Gastroesophageal sphincter (tissue), 4 donors: ENCODE measurements around the gene SYNGR1. TPM values are rescaled to one million over a fixed set of nuclear protein-coding genes. Genes with fewer than 3 reads are reported as not detected.

Experiments used
- ATAC-seq: fragments of 150-250 bp; one replicate; pipeline ENCODE4 v1.9.1; 2016; ENCODE audit warnings: mild to moderate bottlenecking, moderate library complexity
- H3K27ac ChIP-seq, 4 donors: fragments of 200-600 bp; sonication (generic) in 3 of 4; 1 replicate in 3 of 4; 2 replicates in 1 of 4; pipeline ENCODE4 v1.5.1; 2016 to 2019
- H3K27me3 ChIP-seq: fragments of 200-600 bp; sonication (generic); one replicate; pipeline ENCODE4 v1.5.1; 2019
- H3K36me3 ChIP-seq, 2 donors: fragments of 200-600 bp; sonication (generic); one replicate each; pipeline ENCODE4 v1.5.1; 2019; ENCODE audit warnings: control low read depth in 1 of 2
- H3K4me1 ChIP-seq, 3 donors: fragments of 200-600 bp; sonication (generic); 1 replicate in 2 of 3; 2 replicates in 1 of 3; pipeline ENCODE4 v1.5.1; 2016 to 2019; ENCODE audit warnings: control low read depth in 2 of 3
- H3K4me3 ChIP-seq, 2 donors: fragments of 200-600 bp; sonication (generic); one replicate each; pipeline ENCODE4 v1.5.1; 2019; ENCODE audit warnings: mild to moderate bottlenecking in 1 of 2, moderate library complexity in 1 of 2
- H3K9me3 ChIP-seq, 3 donors: fragments of 200-600 bp; sonication (generic); one replicate each; pipeline ENCODE4 v1.5.1; 2017 to 2019; ENCODE audit warnings: control low read depth in 2 of 3
- CTCF ChIP-seq, 4 experiments: fragments of 200-600 bp in 2 of 4; fragments of 450-650 bp in 2 of 4; sonication (generic) in 1 of 4; IDR thresholded peaks; one replicate each; pipeline ENCODE4 v1.5.1; 2017 to 2019; ENCODE audit warnings: antibody characterized with exemption in 4 of 4, mild to moderate bottlenecking in 2 of 4, moderate library complexity in 2 of 4
- EP300 ChIP-seq: sonication (generic); formaldehyde crosslinking; IDR thresholded peaks from one replicate; pipeline ENCODE4 v1.6.1; 2017; ENCODE audit warnings: antibody characterized with exemption, mild to moderate bottlenecking
- POLR2A ChIP-seq, 2 donors: fragments of 450-650 bp; IDR thresholded peaks; one replicate each; pipeline ENCODE4 v1.6.1; 2017; ENCODE audit warnings: antibody characterized with exemption in 2 of 2, mild to moderate bottlenecking in 2 of 2, moderate library complexity in 1 of 2
- POLR2AphosphoS5 ChIP-seq: sonication (generic); formaldehyde crosslinking; IDR thresholded peaks from one replicate; pipeline ENCODE4 v1.6.1; 2017; ENCODE audit warnings: antibody characterized with exemption
- WGBS, 2 donors: methylation state at CpG; one replicate each; pipeline ENCODE4 v1.1.5; 2018; ENCODE audit warnings: low coverage in 1 of 2; 5-methylcytosine and 5-hydroxymethylcytosine counted together
- total RNA-seq, 4 donors: library from RNA; depleted of rRNA; stranded (reverse); fragments of >200 nt; gene quantifications; one replicate each; pipeline ENCODE4 v1.1.0, GENCODE V29; 2016

Gene SYNGR1
- total RNA-seq, 4 donors from 2014 or later, result 13.3 to 34.2 (median 20.1) TPM

- 36 to 91% methylated on average over 2 to 11 of the region's 14 CpGs for whole genome bisulfite sequencing, 2 donors
- no peak overlapping the region for H3K27ac ChIP-seq
- ATAC-seq, result no peak
Observed at GRCh38 chr22:39381009-39381755, 31.4 kb downstream of the SYNGR1 start.

GRCh38 chr22:39381930-39382329 lies 32.1 kb downstream of the SYNGR1 start:
- no peaks in the 10 kb centered on the region for H3K9me3 ChIP-seq
- TF ChIP-seq POLR2A (IDR thresholded peaks at IDR 0.05), result no peak
- no peak for TF ChIP-seq POLR2AphosphoS5
- no peak for TF ChIP-seq CTCF (IDR thresholded peaks at IDR 0.05)
- no peak for TF ChIP-seq EP300
- peaks cover 0 to 40% of the 10 kb centered on the region in 2 donors for H3K36me3 ChIP-seq
- no peak overlapping the region for H3K4me3 ChIP-seq
- WGBS, 2 donors, result 94% methylated on average over 3 of the region's 8 CpGs; no CpG with 5 or more reads in 1 of the 2 donors
- no peak for ATAC-seq
- no peak overlapping the region for H3K27ac ChIP-seq
- no peaks in the 10 kb centered on the region for H3K4me1 ChIP-seq
- H3K27me3 ChIP-seq, result peaks cover 15% of the 10 kb centered on the region

More at GRCh38 chr22:39381009-39381755, 31.4 kb downstream of the SYNGR1 start:
- TF ChIP-seq CTCF (IDR thresholded peaks at IDR 0.05) (no peak), POLR2AphosphoS5 (no peak), POLR2A (IDR thresholded peaks at IDR 0.05) (no peak), EP300 (no peak)
- Histone ChIP-seq H3K9me3 (no peaks in the 10 kb centered on the region), H3K27me3 (peaks cover 15% of the 10 kb centered on the region), H3K36me3 (peaks cover 0 to 48% of the 10 kb centered on the region in 2 donors), H3K4me3 (no peak overlapping the region), H3K4me1 (no peaks in the 10 kb centered on the region)

- H3K4me3 ChIP-seq, result no peak overlapping the region
- peaks cover 15% of the 10 kb centered on the region for H3K27me3 ChIP-seq
- H3K27ac ChIP-seq, result no peak overlapping the region
- peaks cover 0 to 36% of the 10 kb centered on the region in 2 donors for H3K36me3 ChIP-seq
- no peak for ATAC-seq
- WGBS, 2 donors, result 87% methylated on average over 3 of the region's 5 CpGs; no CpG with 5 or more reads in 1 of the 2 donors
- H3K9me3 ChIP-seq, result no peaks in the 10 kb centered on the region
- TF ChIP-seq EP300 (no peak), POLR2AphosphoS5 (no peak), POLR2A (IDR thresholded peaks at IDR 0.05) (no peak)
- H3K4me1 ChIP-seq, result no peaks in the 10 kb centered on the region
Observed at GRCh38 chr22:39382410-39382809, 32.6 kb downstream of the SYNGR1 start.

- Histone ChIP-seq H3K9me3 (no peaks in the 10 kb centered on the region), H3K27ac (no peak overlapping the region), H3K4me3 (no peak overlapping the region), H3K27me3 (peaks cover 15% of the 10 kb centered on the region), H3K4me1 (peaks cover 0 to 11% (median 0%) of the 10 kb centered on the region in 3 donors), H3K36me3 (peaks cover 0 to 19% of the 10 kb centered on the region in 2 donors)
- TF ChIP-seq CTCF (IDR thresholded peaks at IDR 0.05) (no peak), EP300 (no peak), POLR2AphosphoS5 (no peak), POLR2A (IDR thresholded peaks at IDR 0.05) (no peak)
- 75 to 81% methylated on average over 2 to 3 of the region's 12 CpGs for WGBS, 2 donors
- ATAC-seq, result no peak
Observed at GRCh38 chr22:39383841-39384625, 34.2 kb downstream of the SYNGR1 start.

- H3K4me3 ChIP-seq, result no peak overlapping the region
- 24 to 28% methylated on average over 11 to 15 of the region's 21 CpGs for WGBS, 2 donors
- peaks cover 0 to 11% (median 0%) of the 10 kb centered on the region in 3 donors for H3K4me1 ChIP-seq
- no peak for ATAC-seq
- no peaks in the 10 kb centered on the region for H3K9me3 ChIP-seq
- no peak overlapping the region for H3K27ac ChIP-seq
- H3K36me3 ChIP-seq, result peaks cover 0 to 18% of the 10 kb centered on the region in 2 donors
- TF ChIP-seq POLR2AphosphoS5 (no peak), EP300 (no peak), CTCF (IDR thresholded peaks at IDR 0.05) (no peak), POLR2A (IDR thresholded peaks at IDR 0.05) (no peak)
- H3K27me3 ChIP-seq, result peaks cover 15% of the 10 kb centered on the region
Observed at GRCh38 chr22:39384750-39385480, 35.1 kb downstream of the SYNGR1 start.
